Measurements from ENCODE around the gene ATP8B1.

GRCh38 chr18:57737400-57738060 lies 65.6 kb downstream of the ATP8B1 start:
- TF ChIP-seq, protein P1, sequence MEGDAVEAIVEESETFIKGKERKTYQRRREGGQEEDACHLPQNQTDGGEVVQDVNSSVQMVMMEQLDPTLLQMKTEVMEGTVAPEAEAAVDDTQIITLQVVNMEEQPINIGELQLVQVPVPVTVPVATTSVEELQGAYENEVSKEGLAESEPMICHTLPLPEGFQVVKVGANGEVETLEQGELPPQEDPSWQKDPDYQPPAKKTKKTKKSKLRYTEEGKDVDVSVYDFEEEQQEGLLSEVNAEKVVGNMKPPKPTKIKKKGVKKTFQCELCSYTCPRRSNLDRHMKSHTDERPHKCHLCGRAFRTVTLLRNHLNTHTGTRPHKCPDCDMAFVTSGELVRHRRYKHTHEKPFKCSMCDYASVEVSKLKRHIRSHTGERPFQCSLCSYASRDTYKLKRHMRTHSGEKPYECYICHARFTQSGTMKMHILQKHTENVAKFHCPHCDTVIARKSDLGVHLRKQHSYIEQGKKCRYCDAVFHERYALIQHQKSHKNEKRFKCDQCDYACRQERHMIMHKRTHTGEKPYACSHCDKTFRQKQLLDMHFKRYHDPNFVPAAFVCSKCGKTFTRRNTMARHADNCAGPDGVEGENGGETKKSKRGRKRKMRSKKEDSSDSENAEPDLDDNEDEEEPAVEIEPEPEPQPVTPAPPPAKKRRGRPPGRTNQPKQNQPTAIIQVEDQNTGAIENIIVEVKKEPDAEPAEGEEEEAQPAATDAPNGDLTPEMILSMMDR (conservative IDR thresholded peaks at IDR 0.05 in 1 of 2, IDR thresholded peaks at IDR 0.05 in 1 of 2; ENCODE audit: extremely low read depth in 1 of 2, insufficient read depth in 1 of 2, low read depth in 1 of 2, low read length in 2 of 2): no peak
- TF ChIP-seq EZH2 (IDR thresholded peaks at IDR 0.05; ENCODE audit: borderline replicate concordance, low read length): no peak
